RWPE2 (cell line): ENCODE measurements around the gene VASP.
A peak's percentile ranks its signal among the peaks of the same experiment; 100 is the strongest.

Experiments used
- ATAC-seq: fragments of 200-7000 bp; cut with Tn5 transposase; 3 replicates; pipeline ENCODE4 v1.9.1; 2021; ENCODE audit warnings: low read depth
- DNase-seq: peaks from one replicate; pipeline ENCODE4 v3.0.0-alpha.2; 2020; ENCODE audit warnings: low spot score
- H3K27ac ChIP-seq: fragments of 450-650 bp; 2 replicates; pipeline ENCODE4 v1.5.1; 2017; ENCODE audit warnings: mild to moderate bottlenecking; ENCODE audit not compliant: poor library complexity, severe bottlenecking
- H3K27me3 ChIP-seq: fragments of 250-450 bp; sonication (Bioruptor Pico); 2 replicates; pipeline ENCODE4 v1.5.1; 2021; ENCODE audit warnings: mild to moderate bottlenecking, moderate library complexity; ENCODE audit not compliant: insufficient read depth, poor library complexity, severe bottlenecking
- H3K36me3 ChIP-seq: fragments of 250-450 bp; sonication (Bioruptor Pico); 2 replicates; pipeline ENCODE4 v1.5.1; 2020; ENCODE audit warnings: low read depth, mild to moderate bottlenecking, moderate library complexity
- H3K4me1 ChIP-seq: fragments of 250-450 bp; sonication (Bioruptor Pico); 2 replicates; pipeline ENCODE4 v1.5.1; 2021; ENCODE audit warnings: mild to moderate bottlenecking, moderate library complexity; ENCODE audit not compliant: insufficient read depth, poor library complexity, severe bottlenecking
- H3K4me3 ChIP-seq: fragments of 250-450 bp; sonication (Bioruptor Pico); 2 replicates; pipeline ENCODE4 v1.5.1; 2021; ENCODE audit warnings: mild to moderate bottlenecking, moderate library complexity; ENCODE audit not compliant: severe bottlenecking
- H3K9me3 ChIP-seq: fragments of 250-450 bp; sonication (Bioruptor Pico); 2 replicates; pipeline ENCODE4 v1.5.1; 2021; ENCODE audit warnings: mild to moderate bottlenecking, moderate library complexity; ENCODE audit not compliant: severe bottlenecking
- CTCF ChIP-seq: fragments of 450-650 bp; IDR thresholded peaks from one replicate; pipeline ENCODE4 v1.5.1; 2017; ENCODE audit warnings: mild to moderate bottlenecking, moderate library complexity; ENCODE audit not compliant: poor library complexity, severe bottlenecking

VASP gene

GRCh38 chr19:45468803-45469131 lies 38.5 kb upstream of the VASP start:
- no peaks in the 10 kb centered on the region for H3K36me3 ChIP-seq
- peaks cover 4% of the 10 kb centered on the region for H3K4me1 ChIP-seq
- ATAC-seq: peak; percentile 40
- peak overlapping the region; percentile 55 for H3K27ac ChIP-seq
- H3K27me3 ChIP-seq: no peaks in the 10 kb centered on the region
- no peaks in the 10 kb centered on the region for H3K9me3 ChIP-seq
- H3K4me3 ChIP-seq: peak overlapping the region; percentile 57
- DNase-seq: no peak
- no peak for TF ChIP-seq CTCF

- peaks cover 4% of the 10 kb centered on the region for H3K4me1 ChIP-seq
- H3K4me3 ChIP-seq: peak overlapping the region; percentile 57
- TF ChIP-seq CTCF: no peak
- no peaks in the 10 kb centered on the region for H3K27me3 ChIP-seq
- DNase-seq: peak; percentile 91
- H3K36me3 ChIP-seq: no peaks in the 10 kb centered on the region
- peak overlapping the region; percentile 55 for H3K27ac ChIP-seq
- no peaks in the 10 kb centered on the region for H3K9me3 ChIP-seq
- ATAC-seq: peak; percentile 75
Observed at GRCh38 chr19:45469132-45469944, 37.9 kb upstream of the VASP start.

- Histone ChIP-seq H3K4me1 (peaks cover 4% of the 10 kb centered on the region), H3K36me3 (no peaks in the 10 kb centered on the region), H3K9me3 (no peaks in the 10 kb centered on the region), H3K4me3 (peak overlapping the region; percentile 57), H3K27me3 (no peaks in the 10 kb centered on the region), H3K27ac (peak overlapping the region; percentile 55)
- ATAC-seq (peak; percentile 24), DNase-seq (no peak)
- TF ChIP-seq CTCF: no peak
Observed at GRCh38 chr19:45469945-45470761, 37.1 kb upstream of the VASP start.

DNA sequence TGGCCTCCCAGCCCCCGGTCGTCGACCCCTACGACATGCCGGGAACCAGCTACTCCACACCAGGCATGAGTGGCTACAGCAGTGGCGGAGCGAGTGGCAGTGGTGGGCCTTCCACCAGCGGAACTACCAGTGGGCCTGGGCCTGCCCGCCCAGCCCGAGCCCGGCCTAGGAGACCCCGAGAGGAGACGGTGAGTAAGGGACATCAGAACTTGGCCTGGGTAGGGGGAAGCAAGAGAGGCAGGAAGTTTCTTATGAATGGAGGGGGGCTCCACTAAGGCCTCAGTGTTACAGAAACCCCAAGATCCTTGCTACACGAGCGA lies 36.6 kb upstream of the VASP start:
- Histone ChIP-seq H3K27ac (peak overlapping the region; percentile 55), H3K4me3 (no peak overlapping the region), H3K36me3 (no peaks in the 10 kb centered on the region), H3K4me1 (peaks cover 4% of the 10 kb centered on the region), H3K27me3 (no peaks in the 10 kb centered on the region), H3K9me3 (no peaks in the 10 kb centered on the region)
- ATAC-seq (no peak), DNase-seq (no peak)
- no peak for TF ChIP-seq CTCF
